ENCODE measurements around the gene PRKN.

DNA sequence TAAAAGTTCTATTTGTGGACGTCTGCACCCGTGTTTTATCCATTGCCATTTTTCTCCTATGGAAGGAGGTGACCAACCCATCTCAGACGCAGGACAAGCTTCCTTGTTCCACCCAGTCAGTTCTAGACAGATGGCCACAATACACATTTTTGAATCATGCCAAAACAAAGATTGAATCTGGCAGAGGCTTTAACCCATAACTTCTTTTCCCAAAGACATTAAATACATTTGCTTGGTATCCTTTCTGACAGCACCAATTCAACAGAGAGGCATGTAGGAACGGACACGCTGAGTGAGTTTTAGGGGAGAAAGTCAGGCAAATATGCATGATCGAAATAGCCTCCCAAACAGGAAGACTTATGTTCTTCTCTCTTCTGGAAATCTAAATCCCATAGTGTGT is 901.1 kb downstream of the PRKN start:
- TF ChIP-seq, protein P1, sequence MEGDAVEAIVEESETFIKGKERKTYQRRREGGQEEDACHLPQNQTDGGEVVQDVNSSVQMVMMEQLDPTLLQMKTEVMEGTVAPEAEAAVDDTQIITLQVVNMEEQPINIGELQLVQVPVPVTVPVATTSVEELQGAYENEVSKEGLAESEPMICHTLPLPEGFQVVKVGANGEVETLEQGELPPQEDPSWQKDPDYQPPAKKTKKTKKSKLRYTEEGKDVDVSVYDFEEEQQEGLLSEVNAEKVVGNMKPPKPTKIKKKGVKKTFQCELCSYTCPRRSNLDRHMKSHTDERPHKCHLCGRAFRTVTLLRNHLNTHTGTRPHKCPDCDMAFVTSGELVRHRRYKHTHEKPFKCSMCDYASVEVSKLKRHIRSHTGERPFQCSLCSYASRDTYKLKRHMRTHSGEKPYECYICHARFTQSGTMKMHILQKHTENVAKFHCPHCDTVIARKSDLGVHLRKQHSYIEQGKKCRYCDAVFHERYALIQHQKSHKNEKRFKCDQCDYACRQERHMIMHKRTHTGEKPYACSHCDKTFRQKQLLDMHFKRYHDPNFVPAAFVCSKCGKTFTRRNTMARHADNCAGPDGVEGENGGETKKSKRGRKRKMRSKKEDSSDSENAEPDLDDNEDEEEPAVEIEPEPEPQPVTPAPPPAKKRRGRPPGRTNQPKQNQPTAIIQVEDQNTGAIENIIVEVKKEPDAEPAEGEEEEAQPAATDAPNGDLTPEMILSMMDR (tag by site-specific recombination; IDR thresholded peaks at IDR 0.05): no peak
- TF ChIP-seq IKZF3 (tag by site-specific recombination; IDR thresholded peaks at IDR 0.05): no peak
- no peak for TF ChIP-seq RBAK (tag by site-specific recombination; IDR thresholded peaks at IDR 0.05)
- TF ChIP-seq TCF7L2 (IDR thresholded peaks at IDR 0.05; ENCODE audit: borderline replicate concordance, low read depth, low read length): no peak
- TF ChIP-seq ZBTB1 (tag by site-specific recombination; IDR thresholded peaks at IDR 0.05): no peak
- TF ChIP-seq ZNF747 (tag by site-specific recombination; IDR thresholded peaks at IDR 0.05): no peak
- TF ChIP-seq, protein P2, sequence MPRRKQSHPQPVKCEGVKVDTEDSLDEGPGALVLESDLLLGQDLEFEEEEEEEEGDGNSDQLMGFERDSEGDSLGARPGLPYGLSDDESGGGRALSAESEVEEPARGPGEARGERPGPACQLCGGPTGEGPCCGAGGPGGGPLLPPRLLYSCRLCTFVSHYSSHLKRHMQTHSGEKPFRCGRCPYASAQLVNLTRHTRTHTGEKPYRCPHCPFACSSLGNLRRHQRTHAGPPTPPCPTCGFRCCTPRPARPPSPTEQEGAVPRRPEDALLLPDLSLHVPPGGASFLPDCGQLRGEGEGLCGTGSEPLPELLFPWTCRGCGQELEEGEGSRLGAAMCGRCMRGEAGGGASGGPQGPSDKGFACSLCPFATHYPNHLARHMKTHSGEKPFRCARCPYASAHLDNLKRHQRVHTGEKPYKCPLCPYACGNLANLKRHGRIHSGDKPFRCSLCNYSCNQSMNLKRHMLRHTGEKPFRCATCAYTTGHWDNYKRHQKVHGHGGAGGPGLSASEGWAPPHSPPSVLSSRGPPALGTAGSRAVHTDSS (tag by site-specific recombination; IDR thresholded peaks at IDR 0.05): no peak
- TF ChIP-seq ZNF121 (tag by site-specific recombination; IDR thresholded peaks at IDR 0.05): no peak
- no peak for TF ChIP-seq ZNF274 (IDR thresholded peaks at IDR 0.05; ENCODE audit: low read length)
- TF ChIP-seq ZNF274 (tag by site-specific recombination; IDR thresholded peaks at IDR 0.05; ENCODE audit: borderline replicate concordance): no peak
- TF ChIP-seq SCRT1 (tag by site-specific recombination; IDR thresholded peaks at IDR 0.05; ENCODE audit: borderline replicate concordance): no peak
- TF ChIP-seq ZNF174 (tag by site-specific recombination; IDR thresholded peaks at IDR 0.05): no peak
